GM12891 (cell line): ENCODE results near the gene PLRG1.

Source experiments
- DNase-seq: peaks from one replicate; pipeline ENCODE4 v3.0.0; 2011; ENCODE audit warnings: low spot score; ENCODE audit not compliant: insufficient read length
- FAIRE-seq: peaks from 2 replicates; lab custom pipeline; 2011; peaks lifted over from hg19 to GRCh38; lab: Jason Lieb, UNC
- PAX5 ChIP-seq: IDR thresholded peaks from 2 replicates; pipeline ENCODE4 v1.6.1; 2011; ENCODE audit warnings: low read length, moderate library complexity, mild to moderate bottlenecking; ENCODE audit not compliant: insufficient read depth, severe bottlenecking
- POLR2A ChIP-seq: IDR thresholded peaks from 2 replicates; pipeline ENCODE4 v1.6.1; 2011; ENCODE audit warnings: low read depth, low read length, control low read depth
- POLR2AphosphoS5 ChIP-seq: IDR thresholded peaks from 2 replicates; pipeline ENCODE4 v1.6.1; 2011; ENCODE audit warnings: low read depth, low read length, control low read depth
- POU2F2 ChIP-seq: IDR thresholded peaks from 2 replicates; pipeline ENCODE4 v1.6.1; 2011; ENCODE audit warnings: low read depth, mild to moderate bottlenecking, control low read depth, low read length, moderate library complexity
- SPI1 ChIP-seq: IDR thresholded peaks from 2 replicates; pipeline ENCODE4 v1.6.1; 2011; ENCODE audit warnings: low read depth, low read length, control low read depth
- TAF1 ChIP-seq: IDR thresholded peaks from 2 replicates; pipeline ENCODE4 v1.6.1; 2011; ENCODE audit warnings: low read depth, low read length, control low read depth

PLRG1 gene

DNA sequence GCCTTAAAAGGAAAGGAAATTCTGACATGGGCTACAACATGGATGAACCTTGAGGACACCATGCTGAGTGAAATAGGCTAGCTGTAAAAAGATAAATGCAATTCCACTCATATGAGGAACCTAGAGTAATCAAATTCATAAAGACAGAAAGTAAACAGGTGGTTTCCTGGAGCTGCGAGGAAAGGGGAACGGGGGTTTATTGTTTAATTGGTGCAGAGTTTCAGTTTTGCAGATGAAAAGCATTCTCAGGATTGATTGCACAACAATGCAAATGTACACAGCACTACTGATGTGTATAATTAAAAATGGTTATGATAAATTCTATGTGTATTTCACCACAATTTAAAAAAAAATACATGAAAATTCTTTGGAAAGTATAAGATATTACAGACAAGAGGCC, 24.0 kb downstream of the PLRG1 start:
- no peak for FAIRE-seq
- no peak for DNase-seq
- TF ChIP-seq SPI1, result peak; percentile 51
- TF ChIP-seq TAF1, result no peak

DNA sequence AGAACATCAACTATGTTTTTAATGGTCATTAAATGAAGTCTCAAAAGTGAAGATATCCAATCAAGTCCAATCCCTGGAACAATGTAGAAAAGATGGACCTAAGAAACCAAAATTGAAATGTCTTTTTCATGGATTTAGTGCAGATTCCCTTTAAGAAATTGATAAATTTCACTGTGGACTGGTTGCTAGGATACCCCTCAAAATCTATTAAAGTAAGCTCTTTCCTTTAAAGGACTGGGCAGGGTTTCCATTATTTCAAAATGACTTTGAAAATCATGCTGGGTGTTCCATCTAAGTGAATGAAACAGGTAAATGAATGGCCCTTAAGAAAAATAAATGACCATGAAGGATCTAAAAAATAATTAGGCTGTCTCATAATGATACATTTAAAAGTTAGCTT, 28.6 kb downstream of the PLRG1 start:
- no peak for TF ChIP-seq POLR2AphosphoS5
- no peak for TF ChIP-seq POLR2A
- TF ChIP-seq POU2F2, result no peak
- no peak for TF ChIP-seq SPI1
- no peak for TF ChIP-seq PAX5
- no peak for TF ChIP-seq TAF1
- no peak for DNase-seq
- no peak for FAIRE-seq

DNA sequence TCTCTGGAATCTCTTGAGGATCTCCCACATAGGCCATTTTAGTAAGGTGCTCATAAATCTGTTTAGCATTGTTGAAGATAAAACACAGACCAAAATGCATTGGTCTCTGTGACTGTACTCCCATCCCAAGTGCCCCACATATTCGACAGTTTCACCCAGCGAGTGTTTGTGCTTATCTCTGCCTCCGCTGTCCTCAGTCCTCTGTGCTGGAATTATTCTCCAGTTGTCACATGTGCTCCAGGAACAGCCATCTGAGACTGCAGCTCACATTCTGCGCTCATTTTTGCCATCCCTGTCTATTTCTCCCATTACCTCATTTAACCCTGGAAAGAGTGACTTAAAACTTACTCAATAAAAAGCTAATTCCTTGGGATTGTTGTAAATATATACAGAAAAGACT, 31.0 kb downstream of the PLRG1 start:
- DNase-seq, result no peak
- TF ChIP-seq PAX5 (no peak), POLR2AphosphoS5 (no peak), POLR2A (no peak), SPI1 (no peak), POU2F2 (no peak), TAF1 (no peak)

DNA sequence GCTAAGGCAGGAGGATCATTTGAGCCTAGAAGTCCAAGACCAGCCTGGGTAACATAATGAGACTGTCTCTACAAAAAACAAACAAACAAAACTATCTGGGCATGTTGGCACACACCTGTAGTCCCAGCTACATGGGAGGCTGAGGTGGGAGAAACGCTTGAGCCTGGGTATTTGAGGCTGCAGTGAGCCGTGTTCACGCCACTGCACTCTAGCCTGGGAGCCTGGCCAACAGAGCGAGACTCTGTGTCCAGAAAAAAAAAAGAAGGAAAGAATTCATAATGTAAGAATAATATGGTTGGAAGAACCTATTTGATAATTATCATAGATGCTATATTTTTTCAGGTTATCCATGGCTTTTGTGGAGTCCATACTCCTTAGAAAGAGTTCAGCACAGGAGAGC, 32.6 kb downstream of the PLRG1 start:
- TF ChIP-seq POLR2A, result no peak
- no peak for FAIRE-seq

More for the DNA sequence above, 31.0 kb downstream of the PLRG1 start:
- no peak for FAIRE-seq

DNA sequence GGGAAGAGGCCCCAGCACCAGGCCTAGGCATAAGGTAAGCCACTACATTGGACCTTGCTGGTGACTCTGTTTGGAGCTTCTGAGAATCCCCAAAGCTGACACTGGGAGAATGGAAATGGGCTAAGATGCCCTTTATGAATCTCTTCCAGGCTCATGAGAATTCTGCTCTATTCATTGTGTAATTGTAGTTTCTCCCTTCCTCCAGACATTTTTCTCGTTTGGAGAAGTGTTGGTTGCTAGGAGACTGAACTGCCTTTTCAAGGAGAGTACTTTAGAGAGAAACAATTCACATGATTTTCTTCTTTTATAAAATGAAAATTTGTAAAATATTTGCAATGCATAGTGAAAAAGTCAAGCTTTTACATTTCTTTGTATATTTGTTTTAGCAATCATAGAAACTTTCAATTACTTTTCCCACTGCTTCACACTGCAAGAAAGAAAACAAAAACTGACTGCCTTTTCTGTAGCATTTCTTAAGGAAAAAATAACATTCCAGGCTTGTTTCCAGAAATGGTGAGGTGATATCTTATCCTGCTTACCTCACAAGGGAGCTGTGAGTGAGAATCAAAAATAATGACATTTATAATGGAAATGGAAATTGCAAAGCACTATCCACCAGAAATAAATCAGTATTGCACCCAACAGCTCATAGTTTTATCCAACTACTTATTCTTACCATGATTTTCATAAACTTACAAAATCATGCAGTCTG, 33.7 kb downstream of the PLRG1 start:
- TF ChIP-seq POU2F2 (no peak), TAF1 (no peak), POLR2AphosphoS5 (no peak), PAX5 (no peak), SPI1 (no peak)
- no peak for DNase-seq
- FAIRE-seq, result no peak

More for the DNA sequence above, 32.6 kb downstream of the PLRG1 start:
- no peak for DNase-seq

DNA sequence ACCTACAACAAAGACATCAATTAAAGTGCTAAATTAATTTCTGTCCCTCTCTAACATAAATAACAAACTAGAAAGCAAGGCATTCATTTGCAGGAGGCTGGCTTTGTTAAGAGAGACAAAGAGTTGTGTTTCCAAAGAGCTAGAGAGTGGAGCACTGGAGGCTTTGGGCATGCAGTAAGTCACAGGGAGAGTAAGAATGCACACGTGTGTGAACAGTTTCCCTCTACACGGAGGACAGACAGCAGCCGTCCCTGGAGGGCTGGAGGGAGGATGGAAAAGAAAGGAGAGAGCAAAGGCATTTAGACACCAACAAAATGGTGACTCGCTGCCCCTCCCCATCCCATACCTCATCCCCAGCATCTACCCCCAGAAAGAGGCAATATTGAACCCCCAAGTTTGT, 38.2 kb downstream of the PLRG1 start:
- no peak for TF ChIP-seq POU2F2
- no peak for TF ChIP-seq POLR2AphosphoS5
- no peak for TF ChIP-seq TAF1
- no peak for TF ChIP-seq POLR2A
- TF ChIP-seq PAX5, result no peak
- no peak for TF ChIP-seq SPI1
- no peak for FAIRE-seq
- DNase-seq, result no peak

DNA sequence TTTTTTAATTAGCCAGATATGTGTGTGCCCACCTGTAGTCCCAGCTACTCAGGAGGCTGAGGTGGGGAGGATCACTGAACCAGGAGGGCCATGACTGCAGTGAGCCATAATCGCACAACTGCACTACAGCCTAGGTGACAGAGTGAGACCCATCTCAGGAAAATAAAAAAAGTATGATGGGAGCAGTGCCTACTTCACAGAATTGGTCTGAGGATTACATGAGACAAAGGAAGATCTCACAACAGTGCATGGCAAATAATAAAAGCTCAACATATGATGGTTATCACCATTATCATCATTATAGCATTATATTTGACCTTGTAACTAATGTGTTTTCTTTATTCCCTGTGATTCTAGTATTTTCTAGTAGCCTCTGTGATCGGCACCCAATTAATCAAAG, 38.7 kb downstream of the PLRG1 start:
- DNase-seq (no peak), FAIRE-seq (no peak)
- no peak for TF ChIP-seq TAF1
- TF ChIP-seq POU2F2, result no peak
- no peak for TF ChIP-seq SPI1
- TF ChIP-seq POLR2A, result no peak
- no peak for TF ChIP-seq POLR2AphosphoS5
- TF ChIP-seq PAX5, result no peak

DNA sequence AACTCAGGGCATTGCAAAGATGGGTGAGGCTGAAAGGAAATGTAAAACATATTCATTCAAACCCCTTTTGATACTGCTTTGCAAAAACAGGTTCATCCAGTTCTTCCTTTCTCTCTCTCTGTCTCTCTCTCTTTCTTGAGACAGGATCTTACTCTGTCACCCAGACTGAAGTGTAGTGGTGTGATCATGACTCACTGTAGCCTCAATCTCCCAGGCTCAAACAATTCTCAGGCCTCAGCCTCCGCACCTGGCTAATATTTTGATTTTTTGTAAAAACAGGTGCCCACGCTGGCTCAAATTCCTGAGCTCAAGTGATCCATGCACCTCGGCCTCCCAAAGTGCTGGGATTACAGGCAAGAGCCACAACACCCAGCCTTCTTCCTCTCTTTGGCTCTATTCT, 43.0 kb downstream of the PLRG1 start:
- FAIRE-seq, result no peak
- TF ChIP-seq POLR2A (no peak), PAX5 (no peak), POU2F2 (no peak), POLR2AphosphoS5 (no peak), TAF1 (no peak), SPI1 (no peak)
- DNase-seq, result no peak

DNA sequence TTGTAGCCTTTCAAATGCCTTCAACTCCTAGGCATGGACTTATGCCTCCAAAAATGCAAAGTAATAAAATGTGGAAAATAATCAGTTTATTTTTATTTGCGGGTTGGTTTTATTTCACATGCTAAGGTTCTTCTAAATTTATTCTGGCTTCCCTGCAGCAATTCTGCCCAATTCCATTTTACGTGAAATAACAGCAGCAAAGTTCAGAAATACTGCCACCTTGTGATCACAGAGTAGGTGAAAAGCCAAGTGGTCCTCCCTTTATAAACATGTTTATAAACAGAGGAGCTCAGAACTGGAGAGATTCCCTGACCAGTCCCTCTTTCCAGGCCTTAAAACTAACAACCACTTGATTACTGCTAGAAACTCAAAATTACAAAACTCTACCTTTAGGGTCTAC, 43.9 kb downstream of the PLRG1 start:
- DNase-seq, result no peak
- FAIRE-seq, result no peak
- TF ChIP-seq PAX5 (no peak), SPI1 (no peak), POU2F2 (no peak), TAF1 (no peak)

DNA sequence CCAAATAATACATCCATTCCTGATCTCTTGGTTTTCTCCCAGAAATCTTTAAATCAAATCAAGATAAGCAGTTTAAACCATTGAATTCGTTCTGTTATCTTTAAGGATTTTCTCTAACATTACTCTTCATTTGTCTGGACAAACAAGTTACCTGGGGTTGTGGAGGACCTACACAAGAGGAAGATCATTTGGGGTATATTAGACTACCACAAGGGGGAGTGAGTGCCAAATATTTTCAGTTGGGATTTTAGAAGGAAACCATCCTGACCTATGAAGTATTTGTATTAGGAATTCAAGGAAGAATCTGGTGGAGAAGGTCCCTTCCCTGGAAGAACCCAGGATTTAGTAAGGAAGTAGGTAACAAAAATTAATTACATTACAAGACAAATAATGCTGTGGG, 46.6 kb downstream of the PLRG1 start:
- no peak for FAIRE-seq
- TF ChIP-seq POLR2AphosphoS5 (no peak), TAF1 (no peak), SPI1 (no peak), PAX5 (no peak), POLR2A (no peak), POU2F2 (no peak)

More for the DNA sequence above, 46.6 kb downstream of the PLRG1 start:
- no peak for DNase-seq
